IPS-18c (cell line): Measurements from ENCODE around the gene SIRT2.
A peak's percentile ranks its signal among the peaks of the same experiment; 100 is the strongest.
"Not testable (repeated sequence)": the region's sequence is repeated elsewhere in the genome, so short reads cannot be mapped to it uniquely, and the experiment has no call there.

Source experiments
- H3K4me3 ChIP-seq: 2 replicates; pipeline ENCODE4 v1.7.0; 2013; ENCODE audit warnings: low read depth, mild to moderate bottlenecking, low read length, moderate library complexity; ENCODE audit not compliant: insufficient read depth
- H3K9me3 ChIP-seq: one replicate; pipeline ENCODE4 v1.6.1; 2013; ENCODE audit warnings: mild to moderate bottlenecking, low read length, moderate library complexity; ENCODE audit not compliant: control insufficient read depth, insufficient read depth

The SIRT2 gene

DNA sequence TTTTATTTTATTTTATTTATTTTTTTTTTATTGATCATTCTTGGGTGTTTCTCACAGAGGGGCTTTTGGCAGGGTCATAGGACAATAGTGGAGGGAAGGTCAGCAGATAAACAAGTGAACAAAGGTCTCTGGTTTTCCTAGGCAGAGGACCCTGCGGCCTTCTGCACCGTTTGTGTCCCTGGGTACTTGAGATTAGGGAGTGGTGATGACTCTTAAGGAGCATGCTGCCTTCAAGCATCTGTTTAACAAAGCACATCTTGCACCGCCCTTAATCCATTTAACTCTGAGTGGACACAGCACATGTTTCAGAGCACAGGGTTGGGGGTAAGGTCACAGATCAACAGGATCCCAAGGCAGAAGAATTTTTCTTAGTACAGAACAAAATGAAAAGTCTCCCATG is 44.5 kb downstream of the SIRT2 start:
- not testable (repeated sequence) for H3K4me3 ChIP-seq

DNA sequence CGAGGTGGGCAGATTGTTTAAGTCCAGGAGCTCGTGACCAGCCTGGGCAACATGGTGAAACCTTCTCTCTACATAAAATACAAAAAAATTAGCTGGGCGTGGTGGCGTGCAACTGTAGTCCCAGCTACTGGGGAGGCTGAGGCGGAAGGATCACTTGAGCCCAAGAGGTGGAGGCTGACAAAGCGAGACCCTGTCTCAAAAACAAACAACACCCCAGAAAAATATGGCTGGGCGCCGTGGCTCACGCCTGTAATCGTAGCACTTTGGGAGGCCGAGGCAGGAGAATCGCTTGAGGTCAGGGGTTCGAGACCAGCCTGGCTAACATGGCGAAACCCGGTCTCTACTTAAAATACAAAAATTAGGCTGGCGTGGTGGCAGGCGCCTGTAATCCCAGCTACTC is 46.2 kb downstream of the SIRT2 start:
- no peak overlapping the region; the same call in 1 of the 2 replicates for H3K4me3 ChIP-seq

More for the DNA sequence above, 44.5 kb downstream of the SIRT2 start:
- H3K9me3 ChIP-seq: not testable (repeated sequence)

DNA sequence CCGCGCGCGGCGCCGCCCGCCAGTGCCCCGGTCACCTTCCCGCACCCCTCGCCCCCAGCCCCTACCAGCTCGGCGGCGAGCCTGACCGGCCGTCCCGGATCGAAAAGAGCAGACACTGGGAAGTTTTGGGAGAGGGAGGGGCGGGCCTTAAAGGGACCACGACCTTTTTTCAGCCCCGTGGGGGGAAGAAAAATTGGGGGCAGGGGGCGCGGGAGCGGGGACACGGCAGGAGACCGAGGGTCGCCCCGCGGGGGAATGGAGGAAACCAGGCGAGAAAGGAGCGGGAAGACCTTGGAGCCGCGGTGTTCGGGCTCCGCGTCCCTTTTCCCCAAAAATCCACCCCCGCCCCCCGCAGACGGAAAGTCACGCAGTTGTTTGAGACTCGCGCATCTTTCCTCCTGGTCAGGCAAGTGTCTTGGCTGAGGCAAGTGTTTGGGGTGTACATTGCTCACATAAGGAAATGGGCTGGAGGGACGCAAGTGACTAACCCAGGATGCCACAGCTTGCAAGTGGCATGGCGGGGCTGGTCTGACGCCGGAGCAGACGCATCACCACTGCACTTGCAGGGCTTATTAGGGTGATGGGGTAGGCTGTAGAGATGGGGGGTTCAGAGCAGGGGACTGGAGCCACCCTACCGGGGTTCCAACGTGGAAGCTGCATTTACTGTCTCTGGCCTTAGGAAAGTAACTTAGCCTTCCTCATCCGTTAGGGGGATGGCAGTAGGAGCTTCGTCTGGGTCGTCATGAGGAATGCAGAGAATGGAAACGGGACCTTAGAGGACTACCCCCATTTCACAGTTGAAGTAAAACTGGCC is 47.0 kb downstream of the SIRT2 start:
- Histone ChIP-seq H3K4me3 (peak overlapping the region; percentile 87), H3K9me3 (peaks cover 5% of the 10 kb centered on the region)

More for the DNA sequence above, 46.2 kb downstream of the SIRT2 start:
- peaks cover 5% of the 10 kb centered on the region for H3K9me3 ChIP-seq

DNA sequence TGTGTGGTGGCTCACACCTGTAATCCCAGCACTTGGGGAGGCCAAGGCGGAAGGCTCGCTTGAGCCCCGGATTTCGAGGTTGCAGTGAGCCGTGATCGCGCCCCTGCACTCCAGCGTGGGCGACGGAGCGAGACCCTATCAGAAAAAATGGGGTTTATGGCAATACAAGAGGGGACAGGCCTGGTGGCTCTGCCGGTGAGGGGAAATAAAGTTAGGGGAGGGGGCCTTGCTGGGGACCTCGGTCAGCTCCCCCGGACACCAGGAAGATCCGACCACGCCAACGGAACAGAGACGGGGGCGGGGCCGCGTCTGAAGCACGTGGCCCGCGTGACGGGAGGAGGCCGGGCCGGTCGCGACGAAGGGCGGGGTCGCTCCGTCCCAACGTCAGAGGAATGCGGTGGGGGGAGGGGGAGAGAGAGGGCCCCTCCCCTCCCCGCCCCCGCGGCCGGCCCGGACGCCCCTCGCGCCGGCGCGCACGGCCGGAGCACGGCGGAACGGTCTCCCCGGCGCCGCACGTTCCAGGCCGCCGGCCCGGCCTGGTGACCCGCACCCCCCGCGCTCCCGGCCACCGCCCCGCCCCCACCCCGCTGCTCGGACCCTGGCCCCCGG is 47.7 kb downstream of the SIRT2 start:
- Histone ChIP-seq H3K9me3 (peaks cover 3% of the 10 kb centered on the region), H3K4me3 (peak overlapping the region; percentile 87)

DNA sequence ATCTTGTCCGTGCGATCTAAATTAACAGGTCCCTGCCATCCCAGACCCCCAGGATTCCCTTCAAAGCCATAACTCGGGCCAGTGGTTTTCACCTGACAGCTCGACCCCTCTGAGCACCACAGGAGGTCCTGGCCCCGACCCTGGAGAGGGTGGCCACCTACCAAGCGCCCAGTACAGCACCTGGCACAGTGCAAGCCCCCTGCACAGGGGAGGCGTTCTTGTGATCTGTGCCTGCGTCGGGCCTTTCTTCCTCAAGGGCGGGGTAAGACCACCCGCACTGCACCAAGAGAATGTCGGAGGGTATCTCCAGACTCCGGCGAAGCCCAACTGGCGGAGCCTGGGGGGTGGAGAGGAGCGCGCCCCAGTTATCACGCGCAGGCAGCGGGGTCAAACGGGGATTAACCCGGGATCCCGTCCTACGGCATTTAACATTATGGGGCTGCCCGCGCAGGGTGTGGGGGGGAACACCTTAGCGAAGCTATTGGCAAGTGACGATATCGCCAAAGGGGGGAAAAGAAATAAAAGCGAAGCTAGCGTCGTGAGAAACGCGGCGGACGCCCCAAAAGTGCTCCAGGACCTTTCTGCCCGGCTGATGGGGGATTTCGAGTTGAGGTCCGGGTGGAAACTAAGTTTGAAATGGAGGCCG is 48.3 kb downstream of the SIRT2 start:
- Histone ChIP-seq H3K4me3 (peak overlapping the region; percentile 66), H3K9me3 (no peaks in the 10 kb centered on the region)

DNA sequence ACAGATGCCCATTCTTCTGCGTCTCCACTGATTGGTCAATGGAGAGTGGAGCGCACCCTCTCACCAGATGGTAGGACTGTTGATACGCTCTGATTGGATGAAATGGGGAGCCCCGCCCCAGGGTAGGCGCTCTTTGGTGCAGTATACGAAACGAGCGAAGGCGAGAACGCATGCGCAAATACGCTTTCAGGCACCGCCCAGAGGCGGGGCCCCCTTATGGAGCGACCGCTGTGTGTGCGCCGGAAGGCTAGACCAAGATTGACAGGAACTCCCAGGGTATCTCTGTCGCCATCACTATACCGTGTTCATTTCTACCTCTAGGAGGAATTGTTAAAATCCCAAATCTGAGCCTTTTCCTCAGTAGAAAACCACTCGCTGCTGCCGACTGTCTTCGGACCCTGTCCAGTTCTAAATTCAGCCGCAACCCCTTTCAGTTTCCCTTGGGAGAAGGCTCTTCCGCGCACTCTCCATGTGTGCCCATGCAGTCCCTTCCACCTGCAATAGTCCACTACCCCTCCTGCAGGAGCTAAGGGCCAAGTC is 48.9 kb downstream of the SIRT2 start:
- peak overlapping the region; percentile 66 for H3K4me3 ChIP-seq
- no peaks in the 10 kb centered on the region for H3K9me3 ChIP-seq

DNA sequence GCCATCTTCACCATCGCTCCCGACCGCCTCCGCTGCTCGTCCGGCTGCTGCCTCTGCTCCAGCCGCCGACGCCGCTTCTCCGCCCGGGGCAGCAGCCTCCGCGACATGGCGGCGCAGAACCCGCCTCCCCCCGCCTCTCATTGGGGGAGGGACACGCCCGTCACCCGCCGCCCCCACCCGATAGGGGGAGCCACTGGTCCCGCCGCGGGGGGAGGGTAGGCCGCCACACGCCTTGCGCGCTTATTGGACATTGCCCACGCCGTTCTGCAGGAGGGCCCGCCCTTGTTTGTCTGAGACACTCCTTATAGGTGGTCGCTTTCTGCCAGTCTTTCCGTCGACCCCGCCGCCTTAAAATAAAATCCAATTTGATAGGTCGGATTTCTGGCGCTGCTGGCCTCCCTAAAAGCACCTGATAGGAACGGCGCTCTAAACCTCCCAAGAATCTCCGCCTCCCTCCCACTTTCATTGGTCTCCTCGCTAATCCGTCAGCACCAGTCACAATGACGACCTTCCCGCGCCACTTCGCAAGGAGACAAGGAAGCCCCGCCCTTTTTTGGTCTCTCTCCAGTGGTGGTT is 49.5 kb downstream of the SIRT2 start, which contains the start of gene HNRNPL:
Gene HNRNPL, minus strand, starts transcription at position 127 of the 576 bp plus-strand sequence. Its CDS starts 20 bp downstream, at position 107.
- peak within 1 kb of the TSS; percentile 72 for H3K4me3 ChIP-seq
- H3K9me3 ChIP-seq: no peaks in the 10 kb centered on the region

DNA sequence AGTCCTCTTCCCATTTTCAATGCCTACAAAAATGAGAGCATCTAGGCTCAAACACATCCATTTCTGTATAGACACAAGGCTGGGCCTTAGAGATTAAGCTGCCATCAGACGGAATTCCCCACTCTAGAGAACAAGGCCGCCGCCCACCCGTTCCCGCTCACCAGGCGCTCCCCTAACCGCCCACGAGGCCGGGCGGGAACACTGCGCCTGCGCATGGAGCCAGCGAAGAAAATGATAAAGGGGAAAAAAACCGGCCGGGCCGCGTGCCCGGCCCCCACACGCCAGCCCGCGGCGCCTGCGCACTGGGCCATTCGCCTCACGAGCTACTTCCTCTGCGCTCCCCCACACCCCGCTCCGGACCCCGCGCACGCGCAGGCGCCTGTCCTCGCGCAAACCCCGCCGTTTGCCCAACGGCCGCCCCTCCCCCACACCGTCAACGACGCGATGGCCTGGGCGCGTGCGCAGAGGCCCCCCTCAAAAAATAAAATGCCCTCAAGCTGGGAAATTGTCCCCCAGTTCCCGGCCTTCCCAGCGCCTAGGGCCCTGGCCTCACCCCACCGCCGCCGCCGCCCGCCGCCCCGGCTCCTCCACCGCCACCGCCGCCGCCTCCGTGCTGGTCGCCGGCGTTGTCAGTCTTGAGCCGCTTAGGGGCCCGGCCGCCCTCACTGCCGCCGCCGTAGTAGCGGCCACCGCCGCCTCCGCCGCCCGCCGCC is 50.1 kb downstream of the SIRT2 start:
- H3K4me3 ChIP-seq: peak overlapping the region; percentile 72

DNA sequence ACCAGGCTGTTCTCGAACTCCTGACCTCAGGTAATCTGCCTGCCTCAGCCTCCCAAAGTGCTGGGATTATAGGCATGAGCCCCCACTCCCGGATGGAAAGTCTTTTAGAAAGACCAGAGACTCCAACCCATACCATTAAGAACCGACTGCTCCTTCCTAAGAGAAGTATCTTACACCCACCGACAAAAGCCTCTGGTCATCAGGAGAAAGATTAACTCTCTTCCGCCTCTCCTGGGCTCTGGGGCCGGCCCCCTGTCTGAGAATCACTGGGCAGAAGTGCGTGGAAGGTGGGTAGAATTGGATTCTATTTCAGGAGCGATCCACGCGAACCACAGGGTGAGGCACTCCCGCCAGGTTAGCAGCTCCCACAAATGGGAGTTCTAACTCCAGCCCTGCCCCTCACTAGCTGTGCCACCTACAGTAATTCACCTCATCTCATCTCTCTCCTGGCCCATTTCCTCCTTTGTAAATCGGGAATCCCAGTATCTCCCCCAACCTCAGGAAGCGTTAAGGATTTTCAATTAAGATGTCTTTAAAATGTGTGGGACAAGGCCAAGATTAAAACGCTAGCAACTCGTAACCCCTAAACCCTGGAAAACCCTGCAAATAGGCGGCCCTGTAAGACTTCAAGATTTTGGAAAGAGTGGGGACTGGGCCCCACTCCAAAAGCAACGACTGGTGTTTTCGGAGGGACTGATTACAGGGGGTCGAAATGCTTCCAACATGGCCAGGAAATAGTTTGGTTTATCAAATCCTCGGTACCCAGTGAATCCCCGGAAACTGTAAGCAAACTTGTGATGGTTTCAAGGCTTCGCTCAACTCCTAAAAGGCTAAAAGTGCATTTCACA is 50.9 kb downstream of the SIRT2 start:
- peak overlapping the region; percentile 72 for H3K4me3 ChIP-seq
- H3K9me3 ChIP-seq: no peaks in the 10 kb centered on the region

More for the DNA sequence above, 50.1 kb downstream of the SIRT2 start:
- no peaks in the 10 kb centered on the region for H3K9me3 ChIP-seq

DNA sequence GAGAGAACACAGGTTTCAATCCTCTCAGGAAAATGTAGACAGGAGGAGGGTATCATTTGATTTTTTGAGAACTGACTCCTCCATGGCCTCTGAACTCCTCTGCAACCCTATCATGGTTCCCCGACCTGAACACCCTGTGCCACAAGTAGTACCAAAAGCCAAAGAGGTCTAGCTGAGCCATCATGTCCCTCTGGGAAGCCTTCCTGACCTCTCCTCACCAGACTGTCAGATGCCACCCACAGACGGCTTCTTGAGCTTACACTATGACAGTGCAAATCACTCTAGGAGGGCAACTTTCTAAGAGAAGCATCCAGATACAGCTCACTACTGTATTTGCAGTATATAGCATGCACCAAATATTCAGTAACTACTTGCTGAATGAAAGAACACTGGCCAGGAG is 53.3 kb downstream of the SIRT2 start:
- H3K4me3 ChIP-seq: no peak overlapping the region
- peaks cover 2% of the 10 kb centered on the region for H3K9me3 ChIP-seq

DNA sequence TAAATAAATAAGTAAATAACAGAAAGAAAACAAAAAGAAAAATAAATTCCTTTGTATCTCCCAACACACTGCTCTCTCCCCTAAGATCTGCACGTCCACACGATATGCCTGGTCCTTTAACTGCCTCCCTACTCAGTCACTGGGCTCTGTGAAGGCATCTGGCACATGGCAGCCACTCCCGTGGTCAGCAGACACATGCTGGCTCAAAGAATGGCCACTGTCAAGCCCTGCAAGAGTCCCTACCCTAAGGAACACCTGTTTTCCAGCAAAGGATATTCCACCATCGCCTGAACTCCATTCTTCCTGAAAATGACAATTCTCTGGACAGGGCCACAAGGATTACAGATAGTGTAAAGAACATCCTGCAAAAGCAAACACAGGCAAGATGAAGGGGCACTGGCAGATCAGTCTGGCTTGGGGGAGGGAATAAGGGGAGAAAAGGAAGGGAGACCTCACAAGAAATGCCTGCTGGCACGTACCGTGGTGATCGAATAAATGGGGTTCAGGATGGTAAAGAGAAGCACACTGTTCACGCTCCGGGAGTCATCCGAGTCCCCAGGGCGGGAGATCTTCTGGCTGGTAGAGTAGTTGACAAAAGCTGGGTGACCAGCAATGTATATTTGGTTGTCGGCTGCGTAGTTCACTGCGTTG is 53.9 kb downstream of the SIRT2 start:
- Histone ChIP-seq H3K4me3 (no peak overlapping the region), H3K9me3 (peaks cover 2% of the 10 kb centered on the region)

DNA sequence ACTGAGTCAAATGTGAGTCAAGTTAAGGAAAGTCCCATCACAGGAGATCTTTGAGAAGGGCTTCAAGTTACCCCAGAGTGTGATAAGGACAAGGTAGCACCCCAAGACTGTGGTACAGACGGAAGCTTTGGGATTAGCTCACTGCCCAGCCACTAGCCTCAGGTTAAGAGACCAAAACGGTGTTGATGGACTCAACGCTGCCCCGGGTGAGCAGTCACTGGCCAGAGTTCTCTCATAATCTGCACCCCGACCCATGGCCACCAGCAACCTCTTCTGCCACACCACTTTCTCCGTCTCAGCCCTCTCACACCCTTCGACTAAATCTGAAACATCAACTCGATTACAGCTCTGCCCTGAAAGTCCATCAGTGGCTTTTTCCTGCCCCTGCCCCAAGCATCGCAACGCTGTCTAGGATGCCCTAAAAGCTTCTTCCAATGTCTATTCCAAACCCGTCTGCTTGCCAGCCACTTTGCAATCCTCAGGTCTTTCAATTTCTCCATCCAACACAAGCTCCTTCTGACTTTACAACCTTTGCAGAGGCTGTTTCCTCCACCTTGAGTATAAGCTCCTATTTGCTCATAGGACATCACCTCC is 55.2 kb downstream of the SIRT2 start:
- Histone ChIP-seq H3K4me3 (no peak overlapping the region), H3K9me3 (peaks cover 2% of the 10 kb centered on the region)

DNA sequence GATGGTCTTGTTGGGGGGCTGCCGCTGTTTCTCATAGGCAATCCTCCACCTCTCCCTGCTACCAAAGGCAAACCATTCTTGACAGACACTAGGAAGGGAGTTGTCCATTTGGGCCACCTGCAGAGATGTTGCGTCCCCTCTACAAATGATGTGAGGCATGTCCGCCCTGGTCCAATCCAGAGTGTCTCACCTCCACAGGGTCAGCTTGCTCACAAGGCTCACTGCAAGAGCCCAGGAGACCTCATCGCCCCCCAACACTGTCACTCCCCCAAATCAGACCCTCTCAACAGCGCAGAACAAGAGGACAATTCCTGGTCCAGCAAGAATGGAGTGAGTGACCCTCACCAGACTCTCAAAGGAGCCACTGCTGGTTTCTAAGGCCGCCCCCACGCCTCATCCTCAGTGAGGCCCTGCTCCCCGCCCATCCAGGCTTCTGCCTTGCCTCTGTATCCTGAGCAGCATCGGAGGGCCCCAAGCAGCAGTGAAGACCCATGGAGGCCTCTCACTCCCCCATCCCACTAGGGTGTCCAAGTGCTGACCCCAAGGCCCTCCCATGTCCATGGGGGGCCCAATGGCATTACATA is 56.2 kb downstream of the SIRT2 start:
- H3K4me3 ChIP-seq: no peak overlapping the region
- H3K9me3 ChIP-seq: peaks cover 2% of the 10 kb centered on the region

DNA sequence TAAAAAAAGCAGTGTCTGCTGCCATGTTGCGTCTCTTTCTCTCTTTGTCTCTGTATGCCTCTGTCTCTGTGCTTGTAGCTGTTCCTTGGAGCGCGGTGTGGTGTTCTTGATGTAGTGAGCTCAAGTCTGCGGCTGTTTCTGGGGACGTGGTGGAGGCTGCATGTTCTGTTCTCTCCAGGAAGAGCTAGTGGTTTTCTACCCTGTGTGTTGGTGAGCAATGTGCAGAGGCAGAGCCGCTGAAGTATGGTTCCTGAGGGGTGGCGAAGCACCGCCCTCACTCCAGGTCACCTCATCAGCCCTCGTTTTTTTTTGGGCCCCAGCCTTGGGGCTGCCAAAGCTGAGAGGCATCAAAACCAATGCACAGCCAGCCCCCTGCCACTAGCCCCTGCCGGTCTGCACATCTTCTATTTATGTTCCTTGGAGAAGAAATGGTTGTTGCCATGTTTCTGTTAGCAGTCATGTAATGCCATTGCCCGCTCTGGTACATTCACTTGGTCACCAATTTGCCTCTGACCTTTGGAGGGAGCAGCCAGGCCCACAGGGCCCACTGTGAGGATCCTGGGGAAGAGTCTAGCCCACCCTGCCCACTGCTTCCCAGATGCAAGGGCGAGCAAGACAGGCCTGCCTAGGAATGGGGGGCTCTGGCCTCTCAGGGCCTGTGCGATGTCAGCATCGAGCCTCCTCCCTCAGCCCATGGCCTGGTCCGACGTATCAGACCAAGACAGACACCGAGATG is 56.8 kb downstream of the SIRT2 start:
- Histone ChIP-seq H3K9me3 (peaks cover 2% of the 10 kb centered on the region), H3K4me3 (no peak overlapping the region)
